GM18498 (cell line): ENCODE results near the gene ANTXR1.

Source experiments
- ATAC-seq: cut with Tn5 transposase; IDR thresholded peaks from one replicate; pipeline ENCODE4 v1.9.1; 2021; ENCODE audit warnings: mild to moderate bottlenecking, moderate library complexity; ENCODE audit not compliant: unreplicated experiment

ANTXR1 gene

DNA sequence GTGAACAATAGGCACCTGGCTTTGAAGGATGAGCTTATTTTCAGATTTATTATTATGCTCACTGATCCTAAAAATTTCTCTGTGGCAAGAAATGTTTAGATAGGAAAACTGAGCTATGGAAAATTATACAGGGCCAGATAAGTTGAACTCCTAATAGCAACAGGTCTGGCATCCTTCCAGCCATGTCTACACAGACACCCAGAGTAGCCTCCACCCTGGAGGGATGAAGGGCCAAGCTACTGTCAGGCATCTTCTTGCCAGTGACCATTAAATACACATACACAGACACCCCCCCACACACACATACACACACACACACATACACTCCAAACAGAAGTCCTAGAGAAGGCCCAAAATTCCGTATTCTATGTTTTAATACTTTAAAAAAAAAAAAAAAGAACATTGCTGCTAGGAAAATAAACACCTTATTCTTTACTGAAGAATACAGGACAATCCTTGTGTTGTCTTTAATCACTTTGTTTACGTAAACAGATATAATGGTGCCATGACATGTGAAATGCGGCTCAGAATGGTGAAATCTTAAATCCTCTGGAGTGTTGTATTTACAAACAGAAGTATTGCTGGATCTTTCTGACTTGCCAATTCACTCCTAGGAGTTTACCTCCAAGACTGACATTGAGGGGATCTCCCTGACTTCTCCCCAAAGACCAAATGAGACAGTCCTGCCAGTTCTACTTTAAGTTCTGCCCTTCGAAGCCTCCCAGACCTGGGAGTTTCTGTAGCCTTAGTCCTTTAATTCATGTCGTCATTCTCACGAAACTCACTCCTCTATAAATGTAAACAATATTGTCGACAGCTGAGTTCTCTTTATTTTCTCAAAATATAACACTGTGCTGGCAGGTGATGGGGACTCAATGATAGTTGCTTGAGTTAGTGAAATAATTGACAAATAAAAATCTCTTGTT, 163.1 kb downstream of the ANTXR1 start:
- ATAC-seq, result no peak

DNA sequence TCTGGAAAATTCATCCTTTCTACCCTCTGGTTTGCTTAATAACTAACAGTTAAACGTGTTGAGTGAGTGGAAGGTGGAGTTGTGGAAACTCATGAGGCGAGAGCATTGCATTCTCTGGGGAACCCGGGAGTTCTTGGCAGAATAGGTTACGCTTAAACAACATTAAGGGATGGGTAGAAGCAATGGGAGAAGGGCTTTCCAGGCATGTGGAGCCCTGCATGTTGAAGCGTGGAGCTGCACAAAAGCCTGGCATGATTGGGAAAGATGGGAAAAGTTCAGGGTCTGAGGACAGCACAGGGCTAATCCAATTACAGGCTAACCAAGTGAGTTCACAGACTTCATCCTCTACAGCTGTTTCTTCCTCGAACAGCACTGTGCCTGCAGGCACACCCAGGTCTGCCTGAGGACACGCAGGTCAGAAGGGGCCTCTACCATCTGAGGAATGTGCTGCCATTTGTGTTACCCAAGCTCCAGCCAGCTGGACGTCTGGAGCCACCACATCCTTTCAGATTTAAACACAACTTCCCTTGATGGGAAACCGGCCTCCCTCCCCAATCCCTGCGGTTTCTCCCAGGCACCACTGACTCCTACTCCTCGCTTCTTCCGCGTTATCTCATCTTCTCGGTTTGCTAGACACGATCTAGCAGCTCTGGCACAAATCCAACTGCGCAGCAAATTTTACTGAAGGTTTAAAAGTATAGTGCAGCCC, 164.2 kb downstream of the ANTXR1 start:
- no peak for ATAC-seq

DNA sequence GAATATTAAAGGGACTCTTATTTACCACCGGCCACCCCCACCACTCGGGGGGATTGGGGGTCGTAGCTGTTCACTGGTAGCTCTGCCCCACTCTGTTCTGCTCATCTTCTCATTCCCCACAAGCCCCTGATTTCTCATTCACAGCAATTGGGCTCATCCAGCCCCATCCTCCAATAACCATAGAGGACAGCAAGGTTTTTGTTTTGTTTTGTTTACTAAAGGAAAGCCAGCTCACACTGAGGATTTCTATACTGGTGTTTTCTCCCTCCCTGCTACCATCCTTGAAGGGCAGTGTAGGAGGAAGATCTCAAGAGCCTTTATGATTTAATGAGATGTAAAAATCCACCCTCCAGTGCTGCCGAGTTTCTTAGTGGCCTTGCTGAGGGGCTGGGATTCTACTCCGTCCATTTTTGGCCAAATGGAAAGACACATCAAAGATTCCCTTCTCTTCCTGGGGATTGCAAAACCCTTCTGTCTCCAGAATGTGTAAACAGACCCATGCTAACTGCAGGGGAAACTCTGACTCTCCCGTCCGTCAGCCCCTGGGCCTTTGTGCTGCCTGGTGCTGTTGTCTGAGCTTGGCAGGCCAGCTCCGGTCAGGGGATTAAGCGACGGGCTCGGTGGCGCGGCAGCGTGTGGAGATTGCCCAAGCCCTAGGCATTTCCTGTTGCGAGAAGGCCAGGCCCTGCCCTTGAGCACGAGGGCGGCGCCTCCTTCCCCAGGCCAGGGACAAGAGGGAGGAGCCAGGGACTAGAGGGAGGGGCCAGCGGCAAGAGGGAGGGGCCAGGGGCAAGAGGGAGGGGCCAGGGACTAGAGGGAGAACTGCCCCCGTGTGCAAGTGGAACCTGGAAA, 165.0 kb downstream of the ANTXR1 start:
- ATAC-seq, result no peak

DNA sequence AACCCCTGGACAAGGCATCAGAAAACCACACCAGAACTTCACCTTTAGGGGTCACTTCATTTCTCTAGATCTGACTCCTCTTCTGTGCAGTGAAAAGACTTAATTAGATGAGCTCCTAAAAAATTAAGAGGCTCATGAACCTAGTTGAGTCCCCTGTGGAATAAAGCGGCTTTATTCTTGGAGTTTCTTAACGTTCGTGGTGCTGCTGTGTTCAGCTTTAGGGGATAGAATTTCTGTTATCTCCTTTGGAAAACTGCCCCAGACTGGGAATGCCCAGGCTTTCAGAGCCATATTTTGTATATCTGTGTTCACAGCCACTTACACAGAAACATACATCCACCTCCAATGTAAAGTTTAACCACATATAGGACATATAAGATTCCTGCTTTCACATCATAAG, 165.8 kb downstream of the ANTXR1 start:
- ATAC-seq, result no peak

DNA sequence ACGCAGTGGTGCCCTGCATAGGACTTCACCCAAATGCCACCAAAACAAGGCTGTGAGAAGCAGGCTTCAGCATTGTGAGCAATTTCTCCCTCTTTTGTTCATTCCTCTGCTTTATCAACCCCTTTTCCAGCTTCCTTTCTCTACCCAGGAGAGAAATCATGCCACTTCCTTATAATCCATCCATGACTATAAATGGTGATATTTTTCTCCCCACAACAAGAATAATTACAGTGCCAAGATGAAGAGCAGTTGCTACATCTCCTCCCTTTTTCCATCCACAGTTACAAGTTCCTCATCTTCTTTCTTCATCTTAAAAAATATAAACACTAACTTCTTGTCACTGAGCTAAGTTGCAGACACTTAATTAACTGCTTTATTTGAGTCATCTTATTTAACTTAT, 167.2 kb downstream of the ANTXR1 start:
- no peak for ATAC-seq

DNA sequence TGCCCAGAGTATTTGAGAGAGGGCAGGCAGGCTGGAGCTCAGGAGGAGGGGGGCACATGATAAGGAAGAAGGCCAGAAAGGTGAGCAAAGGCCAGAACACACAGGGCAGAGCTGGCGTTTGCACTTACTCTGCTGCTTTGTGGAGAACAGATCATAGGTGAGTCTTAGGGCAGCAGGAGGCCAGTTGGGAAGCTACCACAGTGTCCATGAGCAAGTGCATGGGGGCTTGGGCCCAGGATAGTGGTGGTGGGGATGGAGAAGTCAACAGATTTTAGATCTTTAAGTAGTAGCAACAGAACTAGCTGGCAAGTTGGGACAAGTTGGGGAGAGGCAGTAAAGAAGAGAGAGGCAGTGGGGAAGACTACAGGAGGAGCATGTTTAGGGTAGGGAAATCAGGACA, 168.0 kb downstream of the ANTXR1 start:
- no peak for ATAC-seq

DNA sequence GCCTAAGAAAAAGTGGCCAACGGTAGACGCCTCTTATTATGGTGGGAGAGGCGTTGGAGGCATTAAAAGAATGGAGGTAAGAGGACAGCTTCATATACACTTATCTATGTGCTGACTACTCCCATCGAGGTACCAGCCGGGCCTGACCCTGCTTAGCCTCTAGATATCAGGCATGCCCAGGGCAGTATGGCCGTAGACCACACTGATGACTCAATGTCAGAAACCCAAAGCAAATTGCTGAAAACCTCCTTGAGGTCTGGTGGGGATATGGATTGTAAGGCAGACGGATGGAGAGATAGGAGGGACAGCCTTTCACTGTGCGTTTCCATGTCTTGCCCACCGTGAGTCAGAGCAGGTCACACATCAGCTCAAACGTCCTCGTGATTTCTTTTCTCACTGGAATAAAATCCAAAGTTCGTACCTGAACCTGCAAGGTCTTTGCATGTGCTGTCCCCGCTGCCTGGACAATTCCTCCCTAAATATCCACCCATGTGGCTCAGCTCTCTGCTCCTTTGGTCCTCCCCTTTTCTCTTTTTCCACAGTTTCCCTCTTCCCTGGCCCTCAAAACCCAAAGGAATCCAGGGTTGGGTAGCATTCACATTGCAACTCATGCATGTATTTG, 168.9 kb downstream of the ANTXR1 start:
- ATAC-seq, result no peak

DNA sequence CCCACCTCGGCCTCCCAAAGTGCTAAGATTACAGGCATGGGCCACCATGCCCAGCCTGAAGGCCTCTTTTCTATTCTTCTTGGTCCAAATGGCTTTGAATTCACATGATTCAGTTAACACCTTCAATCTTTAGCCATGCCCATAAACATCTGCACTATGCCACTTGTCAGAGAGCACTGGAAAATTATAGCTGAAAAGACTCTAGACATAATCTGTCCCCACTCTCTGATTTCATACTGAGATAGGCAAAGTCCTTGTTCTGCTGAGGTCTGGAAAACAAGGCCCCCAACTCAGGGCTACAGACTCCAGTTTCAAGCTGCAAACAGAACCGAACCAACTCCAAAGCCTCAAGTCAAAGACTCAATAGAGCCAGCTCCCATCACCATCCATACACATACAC, 170.7 kb downstream of the ANTXR1 start:
- no peak for ATAC-seq

DNA sequence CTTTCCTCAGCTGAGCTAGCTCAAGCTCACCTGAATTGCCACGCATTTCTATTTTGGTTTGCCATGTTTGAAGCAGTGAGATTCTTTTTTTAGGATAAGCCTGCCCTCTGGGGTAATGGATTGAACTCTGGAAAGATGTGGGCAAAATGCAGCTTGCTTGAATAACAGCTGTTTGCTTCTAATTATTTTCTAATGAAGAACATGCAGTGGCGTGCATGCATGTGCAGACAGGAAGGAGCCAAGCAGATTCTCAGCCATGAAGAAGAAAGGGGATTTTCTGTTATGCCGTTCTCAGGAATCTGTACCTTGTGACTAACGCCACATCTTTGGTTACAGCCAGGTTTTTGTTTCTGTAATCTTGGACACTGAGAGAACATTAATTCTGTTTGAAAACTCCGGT, 171.2 kb downstream of the ANTXR1 start:
- no peak for ATAC-seq

DNA sequence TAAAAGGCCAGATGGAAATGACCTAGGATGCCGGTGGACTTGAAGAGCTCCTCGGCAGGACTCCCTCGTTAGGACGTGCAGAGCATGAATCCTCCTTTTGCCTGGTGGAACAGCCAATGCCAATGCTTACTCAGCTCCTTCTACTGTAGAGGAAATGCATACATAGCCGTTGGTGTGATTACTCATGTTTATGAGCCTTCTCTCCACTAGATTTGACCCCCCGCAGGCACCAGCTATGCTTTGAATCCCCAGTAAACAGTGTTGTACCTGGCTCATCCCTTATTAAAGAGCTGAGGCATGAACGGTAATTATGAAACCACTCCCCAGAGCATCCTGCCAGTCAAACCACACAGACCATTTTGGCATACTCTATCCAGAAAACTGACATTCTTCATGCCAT, 172.8 kb downstream of the ANTXR1 start:
- ATAC-seq, result no peak

DNA sequence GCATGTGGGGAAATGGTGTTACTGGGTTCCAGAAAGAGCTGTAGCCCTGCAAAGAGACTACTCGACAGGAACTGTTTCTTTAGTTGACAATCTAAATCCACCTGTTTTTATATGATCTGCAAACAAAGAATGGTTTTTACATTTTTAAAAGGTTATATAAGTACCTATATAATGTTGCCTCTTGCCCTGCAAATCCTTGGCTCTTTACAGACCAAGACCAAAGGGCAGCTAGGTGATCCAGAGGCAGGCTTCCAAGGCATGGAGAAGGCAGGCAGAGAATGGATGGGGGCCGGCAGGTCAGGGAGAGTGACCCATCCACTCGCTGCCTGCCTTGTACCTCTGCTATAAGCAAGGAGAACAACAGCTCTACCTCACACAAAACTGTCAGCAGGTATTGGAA, 173.6 kb downstream of the ANTXR1 start:
- ATAC-seq, result no peak

DNA sequence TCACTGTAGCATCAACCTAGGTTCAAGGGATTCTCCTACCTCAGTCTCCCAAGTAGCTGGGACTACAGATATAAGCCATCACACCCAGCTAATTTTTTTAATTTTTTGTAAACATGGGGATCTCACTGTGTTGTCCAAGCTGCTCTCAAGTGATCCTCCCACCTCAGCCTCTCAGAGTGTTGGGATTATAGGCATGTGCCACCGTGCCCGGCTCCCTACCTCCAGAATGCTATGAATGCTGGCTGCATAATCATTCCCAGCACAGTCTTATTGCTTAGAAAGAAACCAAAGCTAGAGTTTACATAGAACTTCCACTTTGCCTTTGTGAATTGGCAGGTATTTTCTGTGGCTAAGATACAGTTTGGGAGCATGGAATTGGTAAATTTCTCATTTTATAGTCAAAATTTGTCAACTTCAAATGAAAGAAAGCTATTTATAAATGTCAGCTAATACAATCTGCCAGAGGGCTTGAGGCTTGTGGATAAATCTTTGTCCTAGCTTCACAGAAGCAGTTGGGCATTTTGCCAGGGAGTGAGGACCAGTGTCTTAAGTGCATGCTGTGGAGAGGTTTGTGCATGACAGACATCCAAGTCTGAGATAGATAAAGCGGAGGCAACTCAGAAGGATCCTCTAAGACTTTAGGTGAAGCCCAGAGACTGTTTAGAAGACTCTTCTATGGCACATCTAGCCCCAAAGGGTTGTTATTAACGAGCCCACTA, 175.4 kb downstream of the ANTXR1 start:
- no peak for ATAC-seq

DNA sequence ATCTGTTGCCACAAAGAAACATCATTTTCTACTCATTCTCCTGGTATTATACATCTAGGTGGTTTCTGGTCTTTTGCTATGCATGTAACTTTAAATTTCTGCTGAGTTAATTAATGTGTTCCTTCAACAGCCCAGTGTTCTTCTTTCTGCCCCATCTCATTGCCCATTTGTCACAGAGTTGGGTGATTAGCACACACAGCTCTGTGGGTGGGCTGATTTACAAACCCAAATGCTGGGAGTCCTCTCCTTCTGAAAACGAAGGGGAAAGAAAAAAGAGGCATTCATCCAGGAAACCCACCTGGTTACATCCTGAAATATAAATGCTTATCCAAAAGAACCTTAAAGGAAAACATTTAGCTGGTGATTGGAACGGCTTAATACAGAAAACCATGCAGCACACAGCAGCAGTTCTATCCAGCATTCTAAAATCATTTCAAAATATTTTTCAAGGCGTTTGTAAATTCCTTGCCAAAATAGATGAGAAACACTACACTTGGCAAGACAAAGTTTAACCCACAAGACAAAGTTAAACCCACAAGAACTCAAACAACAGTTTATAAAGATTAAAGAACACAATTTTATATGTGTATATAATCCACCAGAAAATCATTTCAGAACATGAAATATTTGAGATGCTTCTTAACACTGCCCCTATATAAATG, 177.9 kb downstream of the ANTXR1 start:
- ATAC-seq, result no peak

DNA sequence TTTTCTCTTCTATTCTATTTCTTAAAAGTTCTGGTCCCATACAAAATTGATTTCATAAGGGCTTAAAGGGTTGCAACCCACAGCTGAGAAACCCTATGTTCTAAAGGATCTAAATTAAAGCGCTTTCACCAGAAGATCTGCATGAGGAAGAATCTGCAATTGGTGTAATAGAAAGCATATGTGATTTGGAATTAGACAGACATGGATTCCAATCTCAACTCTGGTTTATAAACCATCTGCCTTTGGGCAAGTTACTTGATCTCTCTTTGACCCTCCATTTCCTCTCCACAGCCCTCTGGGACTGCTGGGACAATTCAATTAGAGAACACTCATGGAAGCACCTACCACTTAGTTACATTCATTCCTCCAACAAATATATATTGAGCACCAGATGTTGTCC, 178.7 kb downstream of the ANTXR1 start:
- ATAC-seq, result no peak

DNA sequence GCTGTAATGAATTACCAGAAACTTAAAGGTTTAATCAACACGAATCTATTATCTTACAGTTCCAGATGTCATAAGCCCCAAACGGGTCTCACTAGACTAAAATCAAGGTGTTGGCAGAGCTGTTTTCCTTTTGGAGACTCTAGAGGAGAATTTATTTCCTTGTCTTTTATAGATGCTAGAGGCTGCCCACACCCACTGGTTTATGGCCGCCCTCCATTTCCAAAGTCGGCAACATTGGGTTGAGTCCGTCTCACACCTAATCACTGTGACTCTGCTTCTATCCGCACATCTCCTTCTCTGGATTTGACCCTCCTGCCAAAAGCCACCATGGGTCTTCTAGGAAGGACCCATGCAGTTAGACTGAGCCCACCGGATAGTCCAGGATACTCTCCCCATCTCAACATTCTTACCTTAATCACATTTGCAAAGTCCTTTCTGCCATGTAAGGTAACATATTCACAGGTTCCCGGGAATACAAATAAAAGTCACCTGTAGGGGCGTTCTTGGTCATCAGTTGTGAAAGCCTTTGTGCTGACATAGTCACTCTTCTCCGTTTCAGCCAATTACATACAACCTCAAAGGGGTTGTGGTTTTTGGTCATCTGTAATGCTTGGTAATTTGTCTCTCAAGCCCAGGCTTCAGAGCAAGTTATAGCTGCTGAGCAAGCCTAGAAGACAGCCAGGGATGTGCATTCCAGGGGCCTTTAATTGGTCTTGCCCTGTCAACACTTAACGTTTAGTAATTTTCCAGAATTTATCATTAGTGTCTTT, 179.4 kb downstream of the ANTXR1 start:
- no peak for ATAC-seq

DNA sequence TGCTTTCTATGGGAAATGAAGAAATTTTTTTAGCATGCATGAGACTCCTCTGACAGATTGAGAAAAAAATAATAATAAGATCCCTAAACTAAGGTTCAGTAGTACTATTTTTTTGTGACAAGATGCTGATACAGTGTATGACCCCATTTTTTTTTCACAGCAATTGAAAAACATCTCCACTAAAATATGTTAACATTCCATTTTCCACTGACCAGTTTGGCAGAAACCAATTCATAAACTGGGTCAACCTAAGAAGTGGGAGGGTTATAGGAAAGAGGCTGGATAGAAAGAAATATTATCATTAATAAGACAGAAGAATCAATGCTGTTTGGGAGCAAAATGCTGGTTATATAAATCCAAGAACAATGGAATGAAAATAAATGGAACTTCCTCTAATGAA, 182.7 kb downstream of the ANTXR1 start:
- no peak for ATAC-seq

DNA sequence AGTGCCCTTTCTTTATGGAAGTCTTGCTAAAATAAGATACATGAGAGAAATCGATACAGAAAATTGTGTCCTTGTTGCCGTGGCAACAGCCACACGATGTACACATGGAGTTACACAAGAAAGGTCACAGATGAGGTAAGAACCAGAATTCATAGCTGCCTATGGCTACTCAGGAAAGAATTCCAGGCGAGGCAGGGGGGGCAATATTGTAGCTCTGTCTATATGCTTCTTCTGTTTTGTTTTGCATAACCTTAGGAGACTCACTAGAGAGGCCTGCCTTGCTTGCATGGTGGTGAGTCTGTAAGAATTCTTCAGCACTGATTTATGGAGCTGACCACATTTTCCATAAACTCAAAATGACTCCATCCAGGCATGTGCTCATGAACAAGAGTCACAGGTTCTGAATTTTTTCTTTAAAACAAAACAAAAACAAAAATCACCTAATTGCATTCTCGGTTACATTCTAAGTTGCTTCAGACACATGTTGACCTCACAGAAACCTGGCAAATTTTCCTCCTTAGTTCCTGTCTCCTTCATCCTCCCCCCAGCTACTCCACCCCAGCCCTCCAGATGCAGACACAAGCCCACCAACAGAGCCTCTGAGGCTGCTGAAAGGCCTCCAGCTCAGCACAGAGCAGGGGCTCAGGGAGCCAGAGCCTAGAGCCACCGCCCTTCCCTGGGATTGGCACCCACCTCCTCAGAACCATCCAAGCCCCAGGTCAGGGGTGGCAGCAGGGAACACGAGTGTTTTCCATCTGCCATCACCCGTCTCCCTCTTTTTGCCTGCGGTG, 183.5 kb downstream of the ANTXR1 start:
- no peak for ATAC-seq

DNA sequence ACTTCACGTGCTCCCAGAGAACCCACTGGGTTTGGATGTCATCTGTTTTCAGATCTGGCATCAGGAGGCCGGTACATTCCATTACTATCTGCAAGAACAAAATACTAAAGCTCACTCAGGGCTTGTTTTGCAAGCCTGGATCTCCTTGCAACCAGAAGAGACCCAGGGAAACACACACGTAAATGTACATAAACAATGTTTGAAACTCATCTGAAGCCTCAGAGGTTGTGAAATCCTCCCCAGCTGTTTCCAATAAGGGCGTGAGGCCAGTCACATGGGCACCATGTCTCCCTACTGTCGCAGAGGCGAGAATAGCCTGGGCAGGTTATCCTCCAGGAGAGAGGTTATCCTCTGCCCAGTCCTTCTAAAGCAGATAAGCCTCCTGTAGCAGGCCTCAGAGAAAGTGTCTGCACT, 187.1 kb downstream of the ANTXR1 start:
- ATAC-seq, result no peak
